CD4-positive, alpha-beta T cell treated with Interleukin-17A for 4 hours (primary cell): ENCODE measurements around the gene JAZF1.

Experiments used
- DNase-seq: peaks from one replicate; pipeline ENCODE4 v3.0.0-alpha.2; 2020; ENCODE audit warnings: mixed read lengths

The JAZF1 gene

GRCh38 chr7:28132959-28133870 is 47.4 kb downstream of the JAZF1 start:
- DNase-seq = no peak

- DNase-seq = no peak
Observed at GRCh38 chr7:28130277-28130676, 50.3 kb downstream of the JAZF1 start.

- no peak for DNase-seq
Observed at GRCh38 chr7:28128608-28129007, 52.0 kb downstream of the JAZF1 start.

GRCh38 chr7:28126410-28127041 is 54.1 kb downstream of the JAZF1 start:
- no peak for DNase-seq

- DNase-seq = no peak
Observed at GRCh38 chr7:28125431-28126409, 54.9 kb downstream of the JAZF1 start.

GRCh38 chr7:28124413-28124812 is 56.2 kb downstream of the JAZF1 start:
- DNase-seq = no peak

GRCh38 chr7:28123752-28124151 is 56.8 kb downstream of the JAZF1 start:
- peak; percentile 30 for DNase-seq

GRCh38 chr7:28121496-28121895 is 59.1 kb downstream of the JAZF1 start:
- DNase-seq = no peak

- no peak for DNase-seq
Observed at GRCh38 chr7:28116041-28116440, 64.6 kb downstream of the JAZF1 start.

- DNase-seq = no peak
Observed at GRCh38 chr7:28115261-28115660, 65.3 kb downstream of the JAZF1 start.

GRCh38 chr7:28114056-28114455 is 66.5 kb downstream of the JAZF1 start:
- no peak for DNase-seq

- DNase-seq = no peak
Observed at GRCh38 chr7:28112883-28113540, 67.6 kb downstream of the JAZF1 start.

GRCh38 chr7:28112467-28112866 is 68.1 kb downstream of the JAZF1 start:
- DNase-seq = no peak

GRCh38 chr7:28112012-28112411 is 68.6 kb downstream of the JAZF1 start:
- DNase-seq = no peak

GRCh38 chr7:28110427-28111012 is 70.1 kb downstream of the JAZF1 start:
- no peak for DNase-seq

- DNase-seq = no peak
Observed at GRCh38 chr7:28108747-28109146, 71.8 kb downstream of the JAZF1 start.

- no peak for DNase-seq
Observed at GRCh38 chr7:28107960-28108359, 72.6 kb downstream of the JAZF1 start.

- DNase-seq = no peak
Observed at GRCh38 chr7:28106321-28106829, 74.2 kb downstream of the JAZF1 start.

GRCh38 chr7:28105234-28105633 is 75.4 kb downstream of the JAZF1 start:
- no peak for DNase-seq

GRCh38 chr7:28104811-28105210 is 75.8 kb downstream of the JAZF1 start:
- no peak for DNase-seq

- DNase-seq = no peak
Observed at GRCh38 chr7:28104041-28104541, 76.5 kb downstream of the JAZF1 start.

GRCh38 chr7:28102797-28103196 is 77.8 kb downstream of the JAZF1 start:
- no peak for DNase-seq
